Brain microvascular endothelial cell (primary cell): ENCODE data around the gene GDAP1L1.

Experiments used
- DNase-seq: peaks from one replicate; pipeline ENCODE4 v3.0.0-alpha.2; 2020
- H3K27ac ChIP-seq: fragments of 250-450 bp; sonication (Bioruptor Pico); 2 replicates; pipeline ENCODE4 v1.5.1; 2020; ENCODE audit warnings: mild to moderate bottlenecking, moderate library complexity
- H3K27me3 ChIP-seq: fragments of 250-450 bp; sonication (Bioruptor Pico); replicated peaks from 2 replicates; pipeline ENCODE4 v1.5.1; 2020; ENCODE audit warnings: mild to moderate bottlenecking
- H3K36me3 ChIP-seq: fragments of 250-450 bp; sonication (Bioruptor Pico); replicated peaks from 2 replicates; pipeline ENCODE4 v1.5.1; 2020; ENCODE audit warnings: mild to moderate bottlenecking
- H3K4me3 ChIP-seq: 2 replicates; pipeline ENCODE4 v1.5.1; 2011; ENCODE audit warnings: low read depth, mild to moderate bottlenecking, control low read depth, low read length, moderate library complexity
- CTCF ChIP-seq: IDR thresholded peaks from 2 replicates; pipeline ENCODE4 v1.5.1; 2011; ENCODE audit warnings: low read depth, mild to moderate bottlenecking, moderate library complexity, low read length, control low read depth, inconsistent platforms; ENCODE audit errors: missing control alignments
- in situ Hi-C: cut with HindIII; loops from 2 replicates; pipeline ENCODE4 v1.10.0; 2017; ENCODE audit warnings: low sequenced_read_pairs, low pct_ligation_motif_present

The GDAP1L1 gene

DNA sequence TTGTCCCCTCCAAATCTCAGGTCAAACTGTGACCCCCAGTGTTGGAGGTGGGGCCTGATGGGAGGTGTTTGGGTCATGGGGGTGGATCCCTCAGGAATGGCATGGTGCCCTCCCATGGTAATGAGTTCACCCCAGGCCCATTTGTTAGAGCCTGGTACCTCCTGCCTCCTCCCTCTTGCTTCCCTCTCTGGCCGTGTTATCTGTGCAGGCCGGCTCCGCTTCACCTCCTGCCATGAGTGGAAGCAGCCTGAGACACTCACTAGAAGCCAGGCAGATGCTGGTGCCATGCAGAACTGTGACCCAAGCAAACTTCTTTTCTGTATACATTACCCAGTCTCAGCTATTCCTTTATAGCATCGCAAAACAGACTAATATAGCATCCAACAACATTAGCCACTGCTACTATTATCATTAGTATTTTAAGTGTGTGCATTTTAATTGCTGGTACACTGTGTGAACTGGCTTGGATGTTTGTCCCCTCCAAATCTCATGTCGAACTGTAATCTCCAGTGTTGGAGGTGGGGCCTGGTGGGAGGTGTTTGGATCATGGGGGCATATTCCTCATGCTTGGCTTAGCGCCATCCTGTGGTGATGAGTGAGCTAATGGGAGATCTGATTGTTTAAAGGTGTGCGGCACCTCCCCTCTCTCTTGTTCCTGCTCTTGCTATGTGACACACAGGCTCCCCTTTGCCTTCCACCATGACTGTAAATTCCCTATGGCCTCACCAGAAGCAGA lies 24.3 kb upstream of the GDAP1L1 start:
- no peak for DNase-seq
- in situ Hi-C loops: no loop called here
- Histone ChIP-seq H3K36me3 (no peaks in the 10 kb centered on the region), H3K27ac (no peak overlapping the region), H3K4me3 (no peak overlapping the region), H3K27me3 (no peaks in the 10 kb centered on the region)
- no peak for TF ChIP-seq CTCF

DNA sequence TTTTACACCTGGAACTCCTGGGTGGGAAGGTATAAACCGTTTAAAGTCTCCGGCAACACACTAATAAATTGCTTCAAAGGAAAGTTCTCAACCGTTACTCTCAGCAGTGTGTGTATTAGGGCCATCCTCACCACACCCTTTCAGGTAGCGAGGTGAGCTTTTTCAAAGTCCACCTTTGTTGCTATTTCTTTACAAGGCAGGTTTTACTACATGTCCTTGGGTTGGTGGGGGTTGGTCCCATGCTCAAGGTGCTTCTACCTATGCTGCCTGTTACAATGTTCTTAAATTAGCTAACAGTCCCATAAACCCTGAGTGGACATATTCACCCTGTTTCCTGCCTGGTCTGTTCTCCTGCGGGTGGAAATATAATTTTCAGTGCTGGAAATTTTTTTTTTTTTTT lies 23.4 kb upstream of the GDAP1L1 start:
- no peak for DNase-seq

DNA sequence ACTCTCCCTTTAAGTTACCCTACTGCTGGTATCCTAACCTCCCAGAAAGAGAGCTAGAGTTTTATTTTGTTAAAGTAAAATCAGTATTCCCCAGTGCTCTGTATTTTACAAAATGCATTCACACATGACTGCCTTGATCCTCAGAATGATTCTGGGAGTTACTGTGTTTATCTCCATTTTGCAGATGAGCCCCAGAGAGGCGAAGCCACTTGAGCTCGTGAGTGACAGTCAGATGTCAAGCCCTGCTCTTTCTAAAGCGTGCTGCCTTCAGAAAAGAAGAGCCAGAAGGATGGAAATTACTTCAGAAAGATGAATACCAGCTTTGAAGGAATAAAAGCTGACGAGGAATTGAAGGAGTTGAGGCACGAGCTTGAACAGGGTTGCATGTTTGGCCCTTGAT lies 22.5 kb upstream of the GDAP1L1 start:
- no peak for TF ChIP-seq CTCF
- in situ Hi-C loops: no loop called here
- no peak overlapping the region for H3K27ac ChIP-seq
- no peaks in the 10 kb centered on the region for H3K36me3 ChIP-seq
- H3K27me3 ChIP-seq: no peaks in the 10 kb centered on the region
- DNase-seq: no peak
- no peak overlapping the region for H3K4me3 ChIP-seq

More for the DNA sequence above, 23.4 kb upstream of the GDAP1L1 start:
- H3K4me3 ChIP-seq: no peak overlapping the region
- no peak for TF ChIP-seq CTCF
- no peaks in the 10 kb centered on the region for H3K27me3 ChIP-seq
- in situ Hi-C loops: no loop called here
- H3K36me3 ChIP-seq: no peaks in the 10 kb centered on the region
- no peak overlapping the region for H3K27ac ChIP-seq

DNA sequence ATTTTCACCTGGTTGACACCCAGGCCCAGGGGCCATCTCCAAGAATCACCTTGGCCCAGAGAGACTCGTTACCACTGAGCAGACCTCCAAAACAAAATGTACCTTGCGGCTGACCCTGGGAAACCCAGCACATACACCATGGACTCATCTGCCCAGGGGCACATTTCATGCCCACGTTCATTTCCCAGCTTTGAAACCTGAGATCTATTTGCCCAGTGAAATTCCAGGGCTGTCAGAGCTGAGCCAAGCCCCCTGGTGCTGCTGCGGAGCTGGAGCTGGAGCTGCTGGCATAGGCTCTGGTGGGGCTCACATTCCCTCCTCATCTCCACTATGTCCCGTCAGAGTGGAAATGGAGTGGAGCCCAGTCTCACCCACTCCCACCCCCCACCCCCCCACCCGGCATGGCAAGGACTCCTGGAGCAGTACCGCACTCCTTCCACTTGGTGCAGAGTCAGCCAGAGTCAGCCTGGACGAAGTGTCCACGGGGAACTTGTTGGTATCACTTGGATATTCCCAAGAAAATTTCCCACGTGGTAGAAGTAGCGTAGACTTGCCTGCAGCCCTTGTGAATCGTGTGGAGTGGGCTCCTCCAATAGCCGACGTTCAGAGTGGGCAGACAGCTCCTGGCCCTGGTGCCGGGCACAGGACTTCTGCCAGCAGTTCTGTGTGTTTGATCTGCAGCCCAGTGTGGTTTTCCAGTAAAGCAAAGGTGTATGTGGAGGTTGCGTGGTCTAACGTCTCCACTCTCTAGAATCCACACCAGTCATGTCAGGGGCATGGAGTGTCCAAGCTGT lies 18.4 kb upstream of the GDAP1L1 start:
- no peak for TF ChIP-seq CTCF
- Histone ChIP-seq H3K27me3 (no peaks in the 10 kb centered on the region), H3K27ac (no peak overlapping the region), H3K4me3 (no peak overlapping the region), H3K36me3 (no peaks in the 10 kb centered on the region)
- DNase-seq: no peak
- in situ Hi-C loops: no loop called here

GRCh38 chr20:44231193-44231592 lies 15.9 kb upstream of the GDAP1L1 start:
- H3K27ac ChIP-seq: no peak overlapping the region
- no peaks in the 10 kb centered on the region for H3K27me3 ChIP-seq
- TF ChIP-seq CTCF: no peak
- no peak overlapping the region for H3K4me3 ChIP-seq
- in situ Hi-C loops: no loop called here
- H3K36me3 ChIP-seq: no peaks in the 10 kb centered on the region
- no peak for DNase-seq
